Measurements from ENCODE around the gene KITLG.

DNA sequence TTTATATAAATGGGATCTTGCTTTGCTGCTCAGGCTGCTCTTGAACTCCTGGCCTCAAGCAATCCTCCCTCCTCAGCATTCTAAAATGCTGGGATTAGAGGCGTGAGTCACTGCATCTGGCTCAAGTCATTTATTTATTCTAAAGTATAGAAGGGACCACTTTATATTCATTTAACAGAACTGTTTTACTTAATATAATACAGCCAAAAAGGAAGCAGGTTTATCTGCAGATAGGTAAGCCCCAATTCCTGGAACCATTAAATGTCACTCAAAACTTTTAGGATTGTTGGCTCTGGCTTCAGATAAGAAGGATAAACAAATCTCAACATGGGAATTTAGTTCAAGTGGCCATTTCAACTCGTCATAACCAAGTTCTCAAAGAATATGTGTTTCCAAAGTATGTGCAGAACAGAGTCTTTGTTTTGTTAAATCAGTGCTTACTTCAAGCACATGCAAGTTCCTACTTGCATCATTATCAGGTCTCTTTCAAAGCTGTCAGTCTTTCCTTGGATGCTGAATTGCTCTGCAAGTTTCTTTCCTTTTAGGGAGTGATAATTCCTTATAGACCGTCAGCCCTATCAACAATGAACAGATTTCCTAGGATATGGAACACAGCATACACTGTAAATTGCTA lies 60.4 kb downstream of the KITLG start:
- TF ChIP-seq CTCF (IDR thresholded peaks at IDR 0.05; ENCODE audit: insufficient read depth, low read depth, low read length) (no peak), EZH2 (IDR thresholded peaks at IDR 0.05; ENCODE audit: insufficient read depth, low read length) (no peak)

Measured in astrocyte (in vitro differentiated cells and primary cell).